Right atrium auricular region (tissue), 2 donors: Measurements from ENCODE around the gene H2AZ2. TPM values are rescaled to one million over a fixed set of nuclear protein-coding genes. Genes with fewer than 3 reads are reported as not detected.

ENCODE experiments used
- DNase-seq: peaks from one replicate; pipeline ENCODE4 v3.0.0-alpha.2; 2019; ENCODE audit warnings: low spot score
- H3K27ac ChIP-seq, 2 donors: fragments of 200-600 bp; sonication (generic); 1 replicate in 1 of 2; 2 replicates in 1 of 2; pipeline ENCODE4 v1.5.1; 2016 to 2019
- H3K27me3 ChIP-seq, 2 donors: fragments of 200-600 bp; sonication (generic); one replicate each; pipeline versions ENCODE4 v1.5.1 to v1.6.0; 2017 to 2019
- H3K36me3 ChIP-seq: fragments of 200-600 bp; sonication (generic); one replicate; pipeline ENCODE4 v1.5.1; 2016
- H3K4me1 ChIP-seq, 2 donors: fragments of 200-600 bp; sonication (generic); one replicate each; pipeline versions ENCODE4 v1.5.1 to v1.6.0; 2017 to 2019
- H3K4me3 ChIP-seq, 2 donors: fragments of 200-600 bp; sonication (generic); 1 replicate in 1 of 2; 2 replicates in 1 of 2; pipeline ENCODE4 v1.5.1; 2017 to 2019; ENCODE audit warnings: mild to moderate bottlenecking in 1 of 2, moderate library complexity in 1 of 2
- H3K9me3 ChIP-seq, 2 donors: fragments of 200-600 bp; sonication (generic); one replicate each; pipeline ENCODE4 v1.5.1; 2019
- CTCF ChIP-seq, 2 donors: fragments of 200-600 bp; sonication (generic); IDR thresholded peaks; one replicate each; pipeline ENCODE4 v1.5.1; 2019; ENCODE audit warnings: antibody characterized with exemption in 2 of 2
- total RNA-seq, 2 donors: library from RNA; depleted of rRNA; stranded (reverse); fragments of >200 nt; gene quantifications; one replicate each; pipeline ENCODE4 v1.1.0, GENCODE V29; 2016

H2AZ2 gene
- total RNA-seq, 2 donors from 2014 or later: 171 to 175 TPM

GRCh38 chr7:44801890-44802289 lies 46.0 kb downstream of the H2AZ2 start:
- Histone ChIP-seq H3K36me3 (peaks cover 58% of the 10 kb centered on the region), H3K27me3 (no peaks in the 10 kb centered on the region), H3K4me3 (no peak overlapping the region), H3K4me1 (peaks cover 0 to 17% of the 10 kb centered on the region in 2 donors), H3K27ac (no peak overlapping the region), H3K9me3 (no peaks in the 10 kb centered on the region)
- no peak for TF ChIP-seq CTCF (IDR thresholded peaks at IDR 0.05)
- DNase-seq: no peak

- no peaks in the 10 kb centered on the region for H3K9me3 ChIP-seq
- peaks cover 55% of the 10 kb centered on the region for H3K36me3 ChIP-seq
- H3K4me3 ChIP-seq: no peak overlapping the region
- no peak overlapping the region for H3K27ac ChIP-seq
- no peak for DNase-seq
- TF ChIP-seq CTCF (IDR thresholded peaks at IDR 0.05): no peak
- H3K4me1 ChIP-seq: peaks cover 0 to 23% of the 10 kb centered on the region in 2 donors
- no peaks in the 10 kb centered on the region for H3K27me3 ChIP-seq
These were observed 47.9 kb downstream of the H2AZ2 start for GRCh38 chr7:44799939-44800338.

- Histone ChIP-seq H3K4me3 (peak overlapping the region; percentile 83 to 92), H3K27ac (peak overlapping the region; percentile 100)
- no peak for TF ChIP-seq CTCF (IDR thresholded peaks at IDR 0.05)
These were observed 49.1 kb downstream of the H2AZ2 start for GRCh38 chr7:44798649-44799305.

GRCh38 chr7:44797329-44798258 lies 50.3 kb downstream of the H2AZ2 start:
- no peaks in the 10 kb centered on the region for H3K27me3 ChIP-seq
- H3K27ac ChIP-seq: peak overlapping the region; percentile 100
- peak; percentile 95 for DNase-seq
- peak in 1 of 2 donors; percentile 61 for TF ChIP-seq CTCF (IDR thresholded peaks at IDR 0.05)
- H3K4me3 ChIP-seq: peak overlapping the region; percentile 83 to 92
- no peaks in the 10 kb centered on the region for H3K9me3 ChIP-seq
- peaks cover 33% of the 10 kb centered on the region for H3K36me3 ChIP-seq
- peaks cover 0 to 23% of the 10 kb centered on the region in 2 donors for H3K4me1 ChIP-seq

More at GRCh38 chr7:44798649-44799305, 49.1 kb downstream of the H2AZ2 start:
- DNase-seq: no peak
- H3K9me3 ChIP-seq: no peaks in the 10 kb centered on the region
- H3K4me1 ChIP-seq: peaks cover 0 to 23% of the 10 kb centered on the region in 2 donors
- peaks cover 45% of the 10 kb centered on the region for H3K36me3 ChIP-seq
- no peaks in the 10 kb centered on the region for H3K27me3 ChIP-seq

- peaks cover 0 to 23% of the 10 kb centered on the region in 2 donors for H3K4me1 ChIP-seq
- peak within 1 kb of the TSS; percentile 83 to 92 for H3K4me3 ChIP-seq
- H3K9me3 ChIP-seq: no peaks in the 10 kb centered on the region
- peak; percentile 98 for DNase-seq
- peaks cover 24% of the 10 kb centered on the region for H3K36me3 ChIP-seq
- TF ChIP-seq CTCF (IDR thresholded peaks at IDR 0.05): no peak
- H3K27ac ChIP-seq: peak within 1 kb of the TSS; percentile 100
- no peaks in the 10 kb centered on the region for H3K27me3 ChIP-seq
These were observed 51.2 kb downstream of the H2AZ2 start, which contains the start of gene PPIA for GRCh38 chr7:44796504-44797328. Gene PPIA, plus strand, starts transcription at chr7:44796681. Its CDS starts 44 bp downstream, at chr7:44796725.
